Stimulated activated CD4-positive, alpha-beta T cell treated with anti-CD3 and anti-CD28 coated beads, Interleukin-1b, Interleukin-23, amount 100 ng/mL, for 1 hour (primary cell): Measurements from ENCODE around the gene ATP11A.

Source experiments
- DNase-seq, 2 donors: peaks; one replicate each; pipeline ENCODE4 v3.0.0-alpha.2; 2020; ENCODE audit warnings: low read depth in 2 of 2

ATP11A gene

DNA sequence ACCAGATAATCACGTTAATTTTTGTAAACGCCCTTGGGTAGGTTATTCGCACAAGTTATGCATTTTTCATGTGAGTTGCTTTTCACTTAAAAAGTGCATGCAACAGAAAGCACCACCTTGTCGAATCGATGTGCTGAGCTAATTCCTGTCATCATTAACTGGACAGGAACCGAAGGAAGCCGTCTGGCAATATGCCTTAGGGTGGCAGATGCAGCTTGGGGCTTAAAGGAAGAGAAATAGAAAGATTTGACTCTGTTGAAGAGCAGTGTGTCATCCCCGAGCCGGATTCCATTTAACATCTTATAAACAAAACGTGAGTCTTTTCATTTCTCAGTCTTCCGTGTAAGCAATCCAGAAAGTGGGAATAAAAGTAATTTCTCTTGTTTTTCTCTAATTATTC is 70.0 kb downstream of the ATP11A start:
- DNase-seq: no peak

GRCh38 chr13:112760435-112760834 is 70.6 kb downstream of the ATP11A start:
- DNase-seq: no peak

GRCh38 chr13:112760931-112761330 is 71.1 kb downstream of the ATP11A start:
- no peak for DNase-seq

DNA sequence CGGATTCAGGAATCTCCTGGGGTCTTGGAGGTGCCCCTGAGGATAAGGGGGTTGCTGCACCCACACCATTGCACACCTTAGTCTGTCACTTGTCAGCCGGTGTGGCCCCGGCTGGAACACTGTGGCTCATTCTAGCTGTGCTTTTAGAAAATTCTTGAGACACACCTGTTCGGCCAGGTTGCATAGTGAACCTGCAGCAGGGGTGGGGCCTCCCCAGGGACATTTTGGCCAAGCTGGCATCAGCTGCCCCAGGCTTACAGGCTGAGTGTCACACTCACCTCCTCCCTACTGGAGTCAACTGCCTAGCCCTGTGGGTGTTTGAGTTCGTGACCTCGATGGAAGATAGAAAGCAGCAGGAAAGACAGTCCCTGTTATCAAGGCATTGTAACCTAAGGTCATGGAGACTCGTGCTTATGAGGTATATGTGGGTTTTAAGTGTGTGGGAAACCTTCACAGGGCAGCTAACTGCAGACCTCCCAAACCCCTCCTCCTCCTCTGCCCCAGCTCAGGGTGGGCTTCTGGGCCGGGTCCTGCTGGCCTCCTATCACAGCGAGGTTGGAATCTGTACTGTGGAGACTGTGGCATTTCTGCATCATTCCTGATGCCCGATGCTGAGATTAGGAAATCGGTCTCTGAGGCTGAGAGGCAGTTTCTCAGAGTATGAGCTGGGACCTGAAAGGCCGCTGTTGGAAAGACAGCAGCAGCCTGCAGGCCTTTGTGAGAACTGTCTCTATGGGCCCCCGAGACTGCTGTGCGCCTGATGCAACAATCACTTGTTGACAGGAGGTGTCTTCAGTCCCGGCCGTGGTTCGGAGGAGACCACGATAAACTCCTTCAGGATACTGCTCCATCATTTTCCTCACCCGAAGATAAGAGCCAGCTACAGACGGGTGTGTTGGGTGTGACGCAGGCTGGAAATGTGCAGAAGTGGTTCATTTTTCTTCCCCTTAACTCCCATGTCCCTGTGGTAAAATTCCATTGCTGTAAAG is 72.2 kb downstream of the ATP11A start:
- DNase-seq: no peak

- DNase-seq: no peak
These were observed 72.8 kb downstream of the ATP11A start for GRCh38 chr13:112762690-112763080.

- DNase-seq: no peak
These were observed 74.2 kb downstream of the ATP11A start for GRCh38 chr13:112764028-112764427.

- DNase-seq: no peak
These were observed 75.2 kb downstream of the ATP11A start for GRCh38 chr13:112764864-112765561.

DNA sequence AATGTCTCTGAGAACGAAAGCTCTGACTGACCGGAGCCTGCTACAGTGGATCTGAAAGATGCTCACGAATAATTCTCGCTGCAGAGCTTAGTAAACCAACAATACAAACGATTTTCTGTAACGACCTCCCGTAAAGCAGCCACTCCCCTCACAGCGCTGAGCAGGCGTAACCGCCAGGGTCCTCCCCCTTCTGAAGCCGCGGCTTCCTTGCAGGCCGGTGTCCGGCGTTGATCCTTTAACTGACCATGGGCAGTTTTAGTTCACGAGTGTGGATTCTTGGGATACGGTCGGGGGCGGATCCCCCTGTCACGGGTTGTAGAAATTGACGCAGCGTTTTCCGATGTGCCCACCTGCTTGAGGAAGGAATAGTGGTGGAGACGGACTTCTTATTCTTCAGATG is 75.9 kb downstream of the ATP11A start:
- DNase-seq: no peak

GRCh38 chr13:112766336-112766735 is 76.5 kb downstream of the ATP11A start:
- DNase-seq: no peak

GRCh38 chr13:112767506-112768471 is 78.0 kb downstream of the ATP11A start:
- DNase-seq: no peak

GRCh38 chr13:112768795-112769481 is 79.1 kb downstream of the ATP11A start:
- DNase-seq: no peak

DNA sequence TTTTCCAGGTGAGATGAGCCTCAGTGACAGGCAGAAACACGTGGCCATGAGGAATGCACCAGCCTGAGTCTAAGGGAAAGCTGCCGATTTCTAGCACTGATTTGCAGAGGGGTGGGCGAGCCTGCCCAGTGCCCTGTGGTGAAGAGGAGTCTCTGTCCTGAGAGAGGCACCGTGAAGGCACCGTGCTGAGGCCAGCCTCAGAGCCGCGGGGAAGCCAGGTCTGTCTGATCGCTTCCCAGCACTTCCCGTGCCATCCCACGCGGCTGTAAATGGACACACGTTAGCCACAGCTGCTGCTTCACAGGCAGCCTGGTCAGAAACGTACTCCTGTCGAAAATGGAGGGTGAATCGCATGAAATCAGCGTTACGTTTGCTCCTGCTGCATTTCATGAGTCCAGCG is 79.8 kb downstream of the ATP11A start:
- DNase-seq: no peak

DNA sequence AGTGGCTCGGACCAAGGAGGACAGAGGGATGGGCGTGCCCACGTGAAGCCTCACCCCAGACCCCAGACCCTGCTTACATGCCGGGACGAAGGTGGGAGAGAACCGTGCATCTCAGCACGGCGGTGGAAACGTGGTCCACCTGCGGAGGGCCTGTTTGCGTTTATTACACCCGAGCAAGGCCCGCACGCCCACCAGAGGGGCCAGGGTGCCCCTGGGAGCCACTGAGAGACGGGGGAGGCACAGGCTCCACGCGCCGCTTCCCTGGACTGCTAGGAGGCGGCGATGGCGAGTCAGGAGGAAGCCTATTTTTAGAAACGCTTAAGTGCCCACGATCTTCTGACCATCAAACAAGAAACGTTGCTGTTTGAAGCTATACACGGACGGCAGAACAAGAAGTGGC is 80.7 kb downstream of the ATP11A start:
- no peak for DNase-seq

- DNase-seq: no peak
These were observed 81.5 kb downstream of the ATP11A start for GRCh38 chr13:112771139-112771876.

GRCh38 chr13:112771877-112772538 is 82.2 kb downstream of the ATP11A start:
- DNase-seq: no peak

DNA sequence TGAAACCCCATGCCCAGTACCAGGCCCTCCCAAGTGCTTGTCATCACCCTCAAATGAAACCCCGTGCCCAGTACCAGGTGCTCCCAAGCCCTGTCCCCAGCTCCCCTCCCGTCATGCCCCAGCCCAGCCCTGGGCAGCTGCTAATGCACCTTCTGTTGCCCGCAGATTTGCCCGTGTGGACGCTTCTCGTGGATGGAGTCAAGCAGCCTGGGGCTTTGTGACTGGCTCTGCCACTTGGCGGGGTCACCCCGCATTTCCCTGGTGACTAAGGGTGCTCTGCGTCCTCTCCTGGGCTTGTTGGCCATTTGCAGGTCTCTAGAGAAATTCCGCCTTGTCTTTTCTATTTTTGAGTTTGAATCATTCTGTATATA is 82.7 kb downstream of the ATP11A start:
- no peak for DNase-seq

- DNase-seq: no peak
These were observed 83.1 kb downstream of the ATP11A start for GRCh38 chr13:112772929-112773328.

DNA sequence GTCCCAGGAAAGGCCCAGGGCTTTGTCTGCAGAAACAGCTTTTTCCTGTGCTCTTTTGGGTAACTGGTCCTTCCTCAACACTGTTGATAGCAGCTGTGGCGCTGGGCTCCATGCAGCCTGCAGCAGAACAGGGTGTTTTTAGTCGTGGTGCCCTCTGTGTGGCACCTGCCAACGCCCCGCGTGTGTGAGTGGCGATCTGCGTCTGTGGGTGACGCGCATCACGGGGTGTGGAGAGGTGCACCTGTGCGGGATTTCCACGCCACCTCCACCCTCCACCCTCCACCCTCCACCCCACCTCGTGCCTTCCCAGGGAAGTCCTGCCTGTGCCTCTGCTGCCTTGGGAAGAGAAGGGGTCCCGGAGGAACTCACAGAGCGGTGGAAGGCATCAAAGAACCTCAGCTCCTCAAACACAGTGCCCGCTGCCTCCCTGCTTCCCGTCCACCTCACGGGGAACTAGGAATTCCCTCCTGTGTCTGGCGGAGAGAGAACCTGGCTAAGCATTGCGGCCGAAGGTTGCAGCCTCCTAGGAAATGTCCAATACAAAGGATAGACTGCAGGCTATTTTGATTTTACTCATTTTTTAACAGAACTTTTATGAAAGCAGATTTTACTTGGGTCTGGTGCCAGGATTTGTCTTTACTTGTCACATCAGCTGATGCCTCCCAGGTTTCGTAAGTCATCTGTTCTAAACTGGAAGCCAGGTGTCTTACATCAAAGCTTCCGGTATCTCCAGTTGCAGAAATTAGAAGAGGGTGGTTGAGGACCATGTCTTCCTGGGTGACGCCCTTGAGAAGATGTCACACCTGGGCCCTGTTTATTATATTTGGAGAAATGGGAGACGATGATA is 84.0 kb downstream of the ATP11A start:
- DNase-seq: no peak

- DNase-seq: no peak
These were observed 84.6 kb downstream of the ATP11A start for GRCh38 chr13:112774448-112774792.
